GM18861 (cell line): Measurements from ENCODE around the gene PIK3R4.

Experiments used
- ATAC-seq: cut with Tn5 transposase; IDR thresholded peaks from one replicate; pipeline ENCODE4 v1.9.1; 2021; ENCODE audit not compliant: unreplicated experiment

The PIK3R4 gene

DNA sequence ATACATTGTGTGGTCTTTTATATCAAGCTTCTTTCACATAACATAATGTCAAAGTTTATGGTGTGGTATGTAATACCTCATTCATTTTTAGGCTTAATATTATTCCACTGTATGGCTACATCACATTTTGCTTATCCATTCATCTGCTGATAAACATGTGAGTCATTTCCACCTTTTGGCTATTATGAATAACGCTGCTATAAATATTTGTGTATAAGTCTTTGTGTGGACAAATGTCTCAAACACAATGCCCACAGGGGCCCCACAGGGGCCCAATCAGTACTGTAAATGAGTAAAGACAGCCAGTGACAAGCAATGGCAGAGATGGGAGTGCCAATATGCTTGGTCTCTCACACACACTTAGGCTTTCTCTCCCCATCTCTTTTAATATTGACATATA is 54.2 kb downstream of the PIK3R4 start:
- ATAC-seq: no peak

DNA sequence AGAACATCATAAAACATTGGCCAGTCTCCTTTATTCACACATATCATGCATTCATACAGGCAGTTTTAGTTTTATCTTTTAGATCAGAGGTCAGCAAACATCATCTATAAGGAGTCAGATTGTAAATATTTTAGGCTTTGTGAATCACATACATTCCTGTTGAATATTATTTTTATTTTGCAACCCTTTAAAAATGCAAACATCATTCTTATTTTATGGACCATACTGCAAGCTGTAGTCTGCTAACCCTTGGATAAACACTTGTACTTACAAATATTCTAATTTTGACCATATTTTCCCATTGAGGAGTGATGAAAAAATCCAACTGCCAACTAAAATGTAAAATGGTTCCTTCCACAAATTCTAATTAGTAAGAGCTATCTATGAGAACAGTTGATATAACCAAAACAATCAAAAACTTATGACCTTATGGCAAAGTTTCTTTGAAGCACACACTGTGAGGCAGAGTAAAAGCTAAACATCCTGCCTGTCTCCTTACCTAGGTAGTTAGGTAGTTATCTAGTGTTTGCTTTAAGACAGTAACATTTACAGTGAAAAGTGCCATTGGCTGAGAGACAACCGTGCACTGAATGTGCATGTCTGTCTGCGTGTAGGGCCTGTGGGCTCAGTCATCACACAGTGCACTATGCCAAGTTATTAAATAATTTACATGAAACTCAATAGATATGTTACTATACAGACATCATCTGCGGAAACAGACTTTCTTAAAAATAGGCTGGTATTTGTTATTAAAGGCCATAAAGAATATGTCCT is 57.7 kb downstream of the PIK3R4 start:
- ATAC-seq: no peak

DNA sequence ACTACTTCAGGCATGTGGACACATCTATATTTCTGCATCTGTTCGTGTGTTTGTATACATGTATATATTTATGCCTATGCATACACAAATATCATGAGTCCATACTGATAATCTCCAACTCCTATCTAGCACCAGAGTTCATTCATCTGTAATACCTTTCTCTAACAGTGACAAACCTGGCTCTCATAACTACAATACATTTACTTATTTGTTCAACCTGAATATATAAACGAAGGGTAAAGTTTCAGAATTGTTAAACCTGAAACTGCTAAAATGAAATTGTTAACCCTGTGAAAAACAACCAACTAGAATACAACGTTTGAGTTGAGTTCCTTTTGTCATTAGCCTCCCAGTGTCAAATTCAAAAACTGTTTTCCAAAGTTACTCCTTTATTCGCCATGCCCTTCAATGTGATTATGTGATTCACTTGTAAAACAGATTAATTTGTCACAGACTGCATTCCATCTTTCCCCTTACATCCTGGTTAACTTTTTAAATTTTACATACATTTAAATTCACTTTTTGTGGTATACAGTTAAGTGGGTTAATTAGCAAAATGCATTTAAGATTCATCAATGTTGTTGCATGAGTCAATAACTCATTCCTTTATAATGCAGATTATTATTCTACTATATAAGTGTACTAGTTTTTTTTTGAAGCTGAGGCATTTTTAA is 58.5 kb downstream of the PIK3R4 start:
- ATAC-seq: peak; percentile 52

DNA sequence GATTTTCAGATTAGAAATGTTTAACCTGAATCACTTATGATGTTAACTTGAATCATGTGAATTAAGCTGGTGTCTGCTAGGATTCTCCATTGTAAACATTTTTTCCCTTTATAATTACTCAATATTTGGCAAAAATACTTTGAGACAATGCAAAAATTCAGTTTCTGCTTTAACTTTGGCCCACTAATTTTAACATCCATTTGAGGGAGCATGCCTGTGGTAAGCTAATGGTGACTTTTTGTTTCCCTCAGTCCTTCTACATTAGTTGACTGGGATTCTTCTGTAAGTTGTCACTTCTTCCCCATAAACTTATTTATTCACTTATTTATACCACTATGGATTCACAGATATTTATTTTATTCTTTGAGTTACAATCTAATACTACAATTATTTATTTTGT is 59.3 kb downstream of the PIK3R4 start:
- no peak for ATAC-seq

DNA sequence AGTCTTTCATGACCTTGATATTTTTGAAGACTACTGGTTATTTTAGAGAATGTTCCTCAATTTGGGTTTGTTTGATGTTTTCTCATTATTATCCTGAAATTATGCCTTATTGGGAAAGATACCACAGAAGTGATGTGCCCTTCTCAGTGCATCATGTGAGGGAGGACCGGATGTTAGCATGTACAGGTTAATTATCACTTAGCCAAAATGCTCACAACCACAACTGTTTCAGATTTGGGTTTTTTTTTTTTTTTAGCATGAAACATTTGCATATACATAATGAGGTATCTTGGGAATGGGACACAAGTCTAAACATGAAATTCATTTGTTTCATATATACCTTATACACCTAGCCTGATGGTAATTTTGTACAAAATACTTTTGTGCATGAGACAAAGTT is 59.8 kb downstream of the PIK3R4 start:
- peak; percentile 74 for ATAC-seq

DNA sequence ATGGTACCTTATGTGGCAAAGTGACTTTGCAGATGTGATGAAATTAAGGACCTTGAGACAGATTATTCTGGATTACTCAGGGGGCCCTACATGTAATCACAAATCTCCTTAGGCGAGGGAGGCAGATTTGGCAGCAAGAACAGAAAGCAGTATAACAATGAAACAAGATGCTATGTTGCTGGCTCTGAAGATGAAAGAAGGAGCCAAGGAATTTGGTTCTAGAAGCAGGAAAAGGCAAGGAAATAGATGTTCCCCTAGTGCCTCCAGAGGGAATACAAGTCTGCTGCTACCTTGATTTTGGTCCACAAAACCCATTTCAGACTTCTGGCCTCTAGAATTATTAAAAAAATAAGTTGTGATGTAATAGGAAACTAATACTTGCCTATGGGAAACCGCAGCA is 64.5 kb downstream of the PIK3R4 start:
- no peak for ATAC-seq

DNA sequence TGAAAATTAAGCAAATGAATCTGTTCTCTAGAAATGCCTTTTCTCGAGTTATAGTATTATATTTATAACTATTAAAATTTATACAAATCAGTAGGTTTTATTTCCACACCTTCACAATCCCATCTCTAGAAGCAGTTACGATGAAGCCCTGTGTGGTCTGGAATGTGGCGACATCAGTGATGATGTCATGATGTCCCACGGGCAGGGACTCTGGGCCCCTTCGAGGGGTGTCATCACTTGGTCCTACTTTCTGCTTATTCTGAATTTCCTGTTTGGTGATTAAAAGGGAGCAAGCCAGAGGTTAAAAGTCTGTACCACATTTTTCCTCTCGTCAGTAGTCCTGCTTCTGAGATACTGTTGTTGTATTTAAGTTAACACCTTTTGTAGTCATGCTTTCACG is 67.4 kb downstream of the PIK3R4 start:
- no peak for ATAC-seq

DNA sequence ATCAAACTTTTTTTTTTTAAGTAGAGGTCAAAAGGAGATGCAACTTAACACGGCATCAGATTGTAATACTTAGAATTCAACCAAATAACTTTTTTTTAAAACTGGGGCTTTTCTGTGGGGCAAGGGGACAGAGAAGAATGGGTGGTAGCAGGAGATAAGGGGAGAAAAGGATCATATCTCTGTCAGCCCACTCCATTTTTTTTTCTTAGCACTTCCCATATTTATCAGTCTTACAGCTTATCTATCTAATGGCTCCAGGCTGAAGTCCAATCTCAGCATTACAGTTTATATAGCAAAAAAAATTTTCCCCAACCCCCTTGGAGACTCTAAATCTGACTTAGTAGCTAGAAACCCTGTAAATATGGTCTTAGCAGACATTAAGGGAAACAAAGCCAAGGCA is 69.3 kb downstream of the PIK3R4 start:
- no peak for ATAC-seq

DNA sequence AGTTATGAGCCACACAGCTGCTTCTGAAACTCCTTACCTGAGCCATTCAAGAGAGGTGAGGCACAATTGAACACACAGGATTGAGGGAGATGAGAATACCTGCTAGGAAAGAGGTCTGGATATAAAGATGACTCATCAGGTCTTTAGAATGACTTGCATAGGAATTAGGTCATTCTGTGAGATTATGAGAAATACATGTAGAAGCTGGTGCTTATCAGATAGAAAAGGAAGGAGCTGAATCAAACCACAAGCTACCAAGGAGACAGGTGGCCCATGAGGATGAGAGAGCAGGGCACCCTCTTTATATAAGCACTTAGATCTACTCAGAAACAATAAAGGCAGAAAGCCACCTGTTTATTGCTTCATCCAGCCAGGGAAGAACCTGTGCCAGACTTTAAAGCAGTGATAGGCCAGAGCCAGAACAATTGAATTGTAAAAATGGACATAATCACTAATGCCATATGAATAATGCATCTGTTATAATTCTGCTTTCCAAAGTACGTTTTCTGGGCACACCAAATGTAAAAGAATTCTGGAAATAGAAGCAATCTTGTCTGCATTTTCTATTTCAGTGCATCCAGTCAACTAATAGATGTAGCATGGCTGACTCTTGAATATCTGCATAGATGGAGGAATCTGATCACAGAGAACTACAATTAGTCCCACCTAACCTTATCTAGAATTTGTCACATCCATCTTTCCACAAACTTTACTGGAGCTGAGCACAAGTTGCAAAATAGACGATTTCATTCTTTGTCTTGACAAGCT is 74.9 kb downstream of the PIK3R4 start:
- no peak for ATAC-seq

DNA sequence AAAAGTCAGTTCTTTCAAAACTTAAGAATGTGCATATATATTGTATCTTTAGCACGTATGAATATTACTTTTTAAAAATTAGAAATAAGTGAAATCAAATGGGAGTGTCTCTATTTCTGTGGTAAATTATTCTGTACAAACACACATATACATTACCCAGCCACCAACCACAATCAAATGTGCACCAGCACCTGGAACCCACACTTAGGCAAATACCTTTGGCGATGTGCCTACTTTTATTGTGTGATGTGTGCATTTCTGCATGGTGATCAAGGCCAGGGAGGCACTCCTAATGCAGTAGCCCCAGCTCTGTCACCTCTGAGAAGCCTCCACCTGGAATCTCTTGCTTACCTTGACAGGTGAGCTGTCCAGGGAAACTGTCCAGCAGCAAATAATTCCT is 76.9 kb downstream of the PIK3R4 start:
- ATAC-seq: no peak

DNA sequence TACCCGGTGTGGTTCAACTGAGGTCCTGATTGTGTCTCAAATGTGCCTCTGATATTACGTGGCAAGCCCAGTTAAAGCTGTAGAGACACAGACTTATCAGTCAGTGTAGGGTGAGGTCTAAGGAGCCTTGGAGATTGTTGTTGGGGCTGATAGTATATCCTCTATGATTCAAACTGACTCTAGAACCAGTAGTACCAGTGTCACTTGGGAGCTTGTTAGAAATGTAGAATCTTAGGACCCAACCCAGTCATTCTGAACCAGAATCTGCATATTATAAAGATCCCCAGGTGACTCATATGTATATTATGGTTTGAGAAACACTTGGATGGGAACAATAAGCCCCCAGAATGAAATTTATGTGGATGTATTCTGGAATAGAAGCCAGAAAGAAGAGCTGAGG is 83.5 kb downstream of the PIK3R4 start:
- ATAC-seq: no peak

DNA sequence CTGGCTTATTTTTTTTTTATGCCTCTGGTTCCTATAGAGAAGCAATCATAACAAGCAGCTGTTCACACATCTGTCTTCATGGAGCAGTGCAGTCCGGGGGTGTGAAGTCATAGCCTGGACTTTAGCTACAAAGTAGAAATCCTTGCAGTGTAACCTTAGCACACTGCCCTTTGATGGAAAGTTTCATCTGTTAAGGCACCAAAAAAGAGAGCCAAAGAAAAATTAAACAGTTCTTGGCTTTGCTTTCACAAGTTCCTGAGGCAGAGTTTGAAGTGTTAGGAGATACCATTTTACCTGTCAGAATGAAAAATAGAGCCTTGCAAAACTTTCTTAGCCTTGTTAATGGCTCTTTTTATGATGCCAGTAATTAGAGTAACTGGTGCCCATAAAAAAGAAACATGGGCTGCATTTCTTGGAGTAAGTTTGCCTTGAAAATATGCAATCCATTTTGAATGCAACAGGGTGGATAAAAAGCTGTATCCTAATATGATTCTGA is 84.1 kb downstream of the PIK3R4 start:
- no peak for ATAC-seq

DNA sequence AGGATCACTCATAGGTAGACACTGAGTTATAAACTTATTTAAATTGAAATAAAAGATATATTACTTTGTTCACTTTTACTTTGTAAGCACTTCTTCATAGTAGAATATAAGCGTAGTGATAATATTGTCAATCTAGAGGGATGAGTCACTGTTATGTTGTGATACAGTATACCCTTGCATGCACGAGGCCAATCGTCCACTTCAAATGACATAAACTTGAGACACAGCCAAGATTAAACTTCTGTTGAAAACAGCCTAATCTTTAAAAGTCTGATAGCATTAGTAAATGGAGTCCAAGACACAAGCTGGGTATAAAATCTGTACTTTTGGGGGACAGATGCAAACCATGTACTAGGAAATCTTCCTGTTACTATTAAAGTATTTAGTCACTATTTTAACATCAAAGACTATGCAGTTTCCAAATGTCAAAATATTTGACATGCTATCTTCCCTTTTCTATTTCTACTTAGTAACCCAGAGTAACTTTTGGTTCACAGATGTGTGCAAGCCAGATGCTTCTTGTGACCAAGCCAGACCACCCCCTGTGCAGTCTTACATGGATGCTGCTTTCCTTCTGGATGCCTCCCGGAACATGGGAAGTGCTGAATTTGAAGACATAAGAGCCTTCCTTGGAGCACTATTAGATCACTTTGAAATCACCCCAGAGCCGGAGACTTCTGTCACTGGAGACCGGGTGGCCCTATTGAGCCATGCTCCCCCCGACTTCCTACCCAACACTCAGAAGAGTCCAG is 85.3 kb downstream of the PIK3R4 start:
- no peak for ATAC-seq

DNA sequence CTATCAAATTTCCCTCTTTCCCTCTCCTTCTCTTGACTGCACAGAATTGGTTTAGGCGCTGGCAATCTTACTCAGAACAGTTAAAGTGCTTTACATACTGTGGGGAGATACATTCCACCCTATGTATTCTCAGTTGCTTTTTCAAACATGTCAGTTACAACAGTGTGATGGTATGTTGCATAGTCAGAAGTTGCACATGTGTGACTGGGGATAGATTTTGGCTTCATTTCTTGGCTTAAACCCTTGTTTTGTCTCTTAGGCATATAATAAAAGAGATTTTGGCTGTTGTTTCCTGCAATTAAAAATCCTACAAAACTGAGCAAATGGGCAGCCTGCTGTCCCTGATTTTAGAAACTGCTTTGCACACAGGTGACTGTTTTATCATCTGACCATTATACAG is 86.7 kb downstream of the PIK3R4 start:
- no peak for ATAC-seq

DNA sequence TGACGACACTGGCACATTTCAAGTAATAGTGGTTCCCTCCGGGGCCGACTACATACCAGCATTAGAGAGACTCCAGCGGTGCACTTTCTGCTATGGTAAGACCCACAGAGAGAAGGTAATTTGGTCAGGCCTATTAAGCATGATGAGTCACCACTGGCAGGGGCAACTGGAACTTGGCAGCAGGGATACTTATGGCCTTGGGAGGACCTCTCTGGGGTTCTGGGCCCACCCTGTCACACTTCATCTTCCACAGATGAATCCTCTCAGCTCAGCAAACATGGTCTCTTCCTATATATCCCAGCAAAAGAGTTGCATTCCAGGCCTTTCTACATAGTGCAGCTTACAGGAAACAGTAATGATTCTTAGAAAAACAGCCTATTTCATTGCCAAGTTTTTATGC is 88.0 kb downstream of the PIK3R4 start:
- ATAC-seq: no peak

DNA sequence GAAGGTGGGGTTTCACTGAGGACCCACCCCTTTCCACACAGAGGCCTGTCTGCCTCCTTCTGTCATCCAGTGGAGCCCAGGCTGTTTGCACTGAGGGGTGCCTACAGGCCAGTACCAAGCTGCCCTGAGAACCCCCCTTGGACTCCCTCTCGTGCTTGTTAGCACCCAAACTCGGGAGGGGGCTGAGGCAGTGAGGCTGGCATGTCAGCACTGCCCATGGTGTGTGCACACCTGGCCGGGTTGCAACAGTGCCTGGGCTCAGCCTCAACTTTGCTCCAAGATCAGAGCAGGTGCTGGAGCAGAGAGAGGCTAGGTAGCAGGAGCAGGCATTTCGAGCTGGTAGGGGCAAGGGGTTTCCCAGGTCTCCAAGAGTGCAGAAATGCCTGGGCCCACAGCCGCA is 90.0 kb downstream of the PIK3R4 start:
- no peak for ATAC-seq

DNA sequence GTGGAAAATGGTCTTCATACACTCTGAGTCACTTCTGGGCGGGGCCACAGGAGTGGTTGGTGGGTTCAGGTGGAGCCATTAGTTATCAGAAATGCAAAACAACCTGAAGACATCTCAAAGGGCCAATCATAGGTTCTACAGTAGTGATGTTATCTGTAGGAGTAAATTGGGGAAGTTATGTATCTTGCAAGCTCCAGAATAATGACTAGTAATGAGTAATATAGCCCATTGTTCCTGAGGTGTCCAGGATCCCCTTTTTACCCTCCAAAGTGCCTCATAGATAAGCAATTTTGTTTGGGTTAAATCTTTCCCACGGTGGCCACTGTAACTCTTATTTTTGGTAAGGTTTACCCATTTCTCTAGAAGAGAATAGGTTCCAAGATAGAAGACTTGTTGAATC is 91.7 kb downstream of the PIK3R4 start:
- ATAC-seq: no peak

DNA sequence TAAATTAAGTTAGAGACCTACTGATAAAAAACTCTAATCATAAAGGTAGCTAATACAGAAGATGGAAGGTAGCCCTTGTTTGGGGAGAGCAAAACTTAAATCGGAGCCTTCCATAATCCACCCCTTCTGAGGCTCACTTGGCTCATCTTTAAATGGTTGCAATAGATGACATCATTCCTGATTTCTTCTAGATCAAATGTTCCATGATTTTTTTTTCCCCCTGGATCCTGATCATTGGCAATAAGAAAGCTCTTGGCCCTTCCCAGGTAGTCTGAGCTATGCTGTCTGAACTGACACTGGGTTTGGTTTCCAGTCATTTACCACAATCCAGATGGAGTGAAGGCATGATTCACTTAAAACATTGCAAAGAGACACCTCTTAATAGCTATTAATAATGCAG is 92.5 kb downstream of the PIK3R4 start:
- no peak for ATAC-seq

DNA sequence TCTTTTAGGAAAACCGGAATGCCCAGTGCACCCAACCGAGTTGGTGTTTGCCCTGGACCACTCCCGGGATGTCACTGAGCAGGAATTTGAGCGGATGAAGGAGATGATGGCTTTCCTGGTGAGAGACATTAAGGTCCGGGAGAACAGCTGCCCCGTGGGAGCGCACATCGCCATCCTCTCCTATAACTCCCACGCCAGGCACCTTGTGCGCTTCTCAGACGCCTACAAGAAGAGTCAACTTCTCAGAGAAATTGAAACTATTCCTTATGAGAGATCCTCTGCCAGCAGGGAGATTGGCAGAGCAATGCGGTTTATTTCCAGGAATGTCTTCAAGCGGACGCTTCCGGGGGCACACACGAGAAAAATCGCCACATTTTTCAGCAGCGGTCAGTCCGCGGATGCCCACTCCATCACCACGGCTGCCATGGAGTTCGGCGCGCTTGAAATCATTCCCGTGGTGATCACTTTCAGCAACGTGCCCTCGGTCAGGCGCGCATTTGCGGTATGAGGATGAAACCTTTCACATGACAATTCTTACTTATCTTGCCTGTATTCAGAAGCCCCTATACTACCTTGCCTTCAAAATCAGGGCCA is 97.5 kb downstream of the PIK3R4 start:
- ATAC-seq: no peak

DNA sequence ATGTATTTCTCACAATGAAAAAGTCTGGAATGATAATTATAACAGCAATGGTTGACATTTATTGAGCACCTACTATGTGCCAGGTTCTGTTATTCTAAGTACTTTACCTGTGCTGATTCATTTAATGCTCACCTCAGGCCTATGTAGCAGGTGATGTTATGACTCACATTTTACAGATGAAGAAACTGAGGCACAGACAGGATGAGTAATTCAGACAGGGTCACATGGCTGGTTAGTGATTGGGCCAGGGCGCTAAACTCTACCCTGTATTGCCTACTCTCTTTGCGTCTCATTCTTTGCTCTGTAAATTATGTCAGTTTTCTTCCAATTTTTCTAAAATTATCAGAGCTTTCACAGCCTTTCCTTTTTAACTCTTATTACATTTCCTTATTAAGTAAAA is 98.3 kb downstream of the PIK3R4 start:
- no peak for ATAC-seq

DNA sequence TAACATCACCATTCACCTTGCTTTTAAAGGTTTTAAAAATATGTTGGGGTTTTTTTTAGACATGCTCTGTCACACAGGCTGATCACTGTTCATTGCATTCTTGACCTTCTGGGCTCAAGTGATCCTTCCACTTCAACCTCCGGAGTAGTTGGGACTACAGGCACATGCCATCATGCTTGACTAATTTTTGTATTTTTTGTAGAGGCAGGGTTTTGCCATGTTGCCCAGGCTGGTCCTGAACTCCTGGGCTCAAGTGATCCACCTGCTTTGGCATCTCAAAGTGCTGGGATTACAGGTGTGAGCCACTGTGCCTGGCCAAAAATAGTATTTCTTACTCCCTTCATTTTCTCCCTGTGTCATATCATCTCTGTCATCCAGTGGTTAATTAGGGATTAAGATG is 101.4 kb downstream of the PIK3R4 start:
- no peak for ATAC-seq
